ENCODE data around the gene LAIR2.

Gene LAIR2

DNA sequence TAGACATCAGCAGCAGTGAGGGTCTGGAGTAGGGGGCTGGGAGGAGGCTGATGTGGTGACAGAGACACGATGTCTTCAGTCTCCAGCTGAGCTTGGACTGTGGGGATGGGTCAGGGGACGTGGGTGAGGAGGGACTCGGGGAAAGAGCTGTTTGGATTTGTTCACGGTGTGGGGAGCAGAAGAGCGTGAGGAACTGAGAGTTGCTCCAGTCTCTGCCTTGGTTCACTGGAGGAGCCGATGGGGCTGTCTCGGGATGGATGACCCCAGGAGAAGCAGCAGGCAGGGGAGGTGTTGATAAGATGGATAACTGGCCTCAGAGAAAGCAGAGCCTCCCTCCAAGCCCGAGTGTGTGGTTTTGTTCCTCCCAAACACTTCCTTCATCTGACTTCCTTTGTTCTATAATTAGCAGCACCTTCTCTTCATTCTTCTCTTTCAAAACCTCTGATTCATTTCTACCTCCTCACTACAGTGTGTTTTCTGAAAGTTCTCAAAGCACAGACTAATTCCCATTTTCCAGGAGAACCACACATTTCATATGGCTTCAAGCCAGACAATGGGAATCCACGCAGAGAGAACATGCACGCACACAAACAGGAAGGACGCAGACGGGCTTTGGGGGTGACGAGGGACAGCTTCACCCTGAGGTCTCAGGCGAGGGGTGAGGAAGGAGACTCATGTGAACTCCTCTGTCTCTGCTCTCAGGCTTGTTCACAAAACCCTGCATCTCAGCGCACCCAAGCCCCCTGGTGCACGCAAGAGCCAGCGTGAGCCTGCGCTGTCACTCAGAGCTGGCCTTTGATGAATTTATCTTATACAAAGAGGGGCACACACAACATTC lies 18.6 kb downstream of the LAIR2 start:
- no peak overlapping the region for H3K4me3 ChIP-seq (ENCODE audit: low read length)

DNA sequence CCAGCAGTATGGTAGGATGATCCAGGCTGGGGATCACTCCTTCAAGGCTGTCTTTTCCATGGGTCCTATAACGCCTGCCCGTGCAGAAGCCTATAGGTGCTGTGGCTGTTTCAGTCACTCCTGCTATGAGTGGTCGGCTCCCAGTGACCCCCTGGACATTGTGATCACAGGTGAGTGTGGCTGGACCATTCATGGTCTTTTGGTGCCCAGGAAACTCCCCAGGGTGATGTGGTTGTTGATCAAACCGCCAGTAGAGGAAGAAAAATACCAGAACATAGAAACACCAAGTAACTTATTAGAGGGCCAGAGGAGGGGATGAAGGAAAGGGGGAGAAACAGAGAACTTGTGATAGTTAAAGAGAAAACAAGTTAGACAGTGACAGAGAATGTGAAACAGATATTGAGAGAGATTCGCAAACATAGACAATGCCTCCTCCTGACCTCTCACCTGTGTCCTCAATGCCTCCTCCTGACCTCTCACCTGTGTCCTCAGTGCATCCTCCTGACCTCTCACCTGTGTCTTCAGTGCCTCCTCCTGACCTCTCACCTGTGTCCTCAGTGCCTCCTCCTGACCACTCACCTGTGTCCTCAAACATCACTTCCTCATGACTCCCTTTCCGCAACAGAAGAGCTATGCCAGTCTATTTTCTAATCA lies 19.4 kb downstream of the LAIR2 start:
- H3F3A ChIP-seq (ENCODE audit: insufficient read depth, low read length): no peaks in the 10 kb centered on the region
- TF ChIP-seq EZH2phosphoT487 (IDR thresholded peaks at IDR 0.05; ENCODE audit: low read length) (no peak), EZH2 (optimal IDR thresholded peaks at IDR 0.05; ENCODE audit: low read depth, low read length) (no peak)
- TF ChIP-seq, protein P1, sequence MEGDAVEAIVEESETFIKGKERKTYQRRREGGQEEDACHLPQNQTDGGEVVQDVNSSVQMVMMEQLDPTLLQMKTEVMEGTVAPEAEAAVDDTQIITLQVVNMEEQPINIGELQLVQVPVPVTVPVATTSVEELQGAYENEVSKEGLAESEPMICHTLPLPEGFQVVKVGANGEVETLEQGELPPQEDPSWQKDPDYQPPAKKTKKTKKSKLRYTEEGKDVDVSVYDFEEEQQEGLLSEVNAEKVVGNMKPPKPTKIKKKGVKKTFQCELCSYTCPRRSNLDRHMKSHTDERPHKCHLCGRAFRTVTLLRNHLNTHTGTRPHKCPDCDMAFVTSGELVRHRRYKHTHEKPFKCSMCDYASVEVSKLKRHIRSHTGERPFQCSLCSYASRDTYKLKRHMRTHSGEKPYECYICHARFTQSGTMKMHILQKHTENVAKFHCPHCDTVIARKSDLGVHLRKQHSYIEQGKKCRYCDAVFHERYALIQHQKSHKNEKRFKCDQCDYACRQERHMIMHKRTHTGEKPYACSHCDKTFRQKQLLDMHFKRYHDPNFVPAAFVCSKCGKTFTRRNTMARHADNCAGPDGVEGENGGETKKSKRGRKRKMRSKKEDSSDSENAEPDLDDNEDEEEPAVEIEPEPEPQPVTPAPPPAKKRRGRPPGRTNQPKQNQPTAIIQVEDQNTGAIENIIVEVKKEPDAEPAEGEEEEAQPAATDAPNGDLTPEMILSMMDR (IDR thresholded peaks at IDR 0.05; ENCODE audit: low read length): no peak
- H3K36me3 ChIP-seq (replicated peaks; ENCODE audit: insufficient read depth, low read length): no peaks in the 10 kb centered on the region
- H3K4me2 ChIP-seq (ENCODE audit: low read depth, low read length): no peak overlapping the region
- H3K4me1 ChIP-seq (ENCODE audit: low read length): 0 out of 2 replicates have a peak, but pooled peaks cover 3% of the 10 kb centered on the region
- H3K9ac ChIP-seq (ENCODE audit: low read length): no peak overlapping the region
- no peak overlapping the region for H3K27ac ChIP-seq (ENCODE audit: low read length)
- no peaks in the 10 kb centered on the region for H3K9me2 ChIP-seq (replicated peaks; ENCODE audit: insufficient read depth, low read length)
- no peaks in the 10 kb centered on the region for H3K9me3 ChIP-seq (replicated peaks; ENCODE audit: insufficient read depth, low read length)
- H3K4me3 ChIP-seq (ENCODE audit: low read length): no peak overlapping the region
- H4K20me1 ChIP-seq (ENCODE audit: insufficient read depth, low read length): no peaks in the 10 kb centered on the region
- H3K27me3 ChIP-seq (replicated peaks; ENCODE audit: insufficient read depth, low read length): peaks cover 75% of the 10 kb centered on the region
- no peak overlapping the region for H2AFZ ChIP-seq (ENCODE audit: low read length)
- DNase-seq: no peak
- H3K79me2 ChIP-seq (ENCODE audit: low read length): no peaks in the 10 kb centered on the region

More for the DNA sequence above, 18.6 kb downstream of the LAIR2 start:
- Histone ChIP-seq H4K20me1 (ENCODE audit: insufficient read depth, low read length) (no peaks in the 10 kb centered on the region), H3K9me3 (replicated peaks; ENCODE audit: insufficient read depth, low read length) (no peaks in the 10 kb centered on the region), H3K9ac (ENCODE audit: low read length) (no peak overlapping the region), H3K27me3 (replicated peaks; ENCODE audit: insufficient read depth, low read length) (peaks cover 70% of the 10 kb centered on the region), H3K4me2 (ENCODE audit: low read depth, low read length) (no peak overlapping the region), H3K36me3 (replicated peaks; ENCODE audit: insufficient read depth, low read length) (no peaks in the 10 kb centered on the region), H2AFZ (ENCODE audit: low read length) (no peak overlapping the region), H3K79me2 (ENCODE audit: low read length) (no peaks in the 10 kb centered on the region), H3K9me2 (replicated peaks; ENCODE audit: insufficient read depth, low read length) (no peaks in the 10 kb centered on the region), H3F3A (ENCODE audit: insufficient read depth, low read length) (no peaks in the 10 kb centered on the region), H3K4me1 (ENCODE audit: low read length) (0 out of 2 replicates have a peak, but pooled peaks cover 3% of the 10 kb centered on the region), H3K27ac (ENCODE audit: low read length) (no peak overlapping the region)
- no peak for DNase-seq
- TF ChIP-seq EZH2phosphoT487 (IDR thresholded peaks at IDR 0.05; ENCODE audit: low read length): no peak
- no peak for TF ChIP-seq EZH2 (optimal IDR thresholded peaks at IDR 0.05; ENCODE audit: low read depth, low read length)
- TF ChIP-seq, protein P1 (IDR thresholded peaks at IDR 0.05; ENCODE audit: low read length): no peak

DNA sequence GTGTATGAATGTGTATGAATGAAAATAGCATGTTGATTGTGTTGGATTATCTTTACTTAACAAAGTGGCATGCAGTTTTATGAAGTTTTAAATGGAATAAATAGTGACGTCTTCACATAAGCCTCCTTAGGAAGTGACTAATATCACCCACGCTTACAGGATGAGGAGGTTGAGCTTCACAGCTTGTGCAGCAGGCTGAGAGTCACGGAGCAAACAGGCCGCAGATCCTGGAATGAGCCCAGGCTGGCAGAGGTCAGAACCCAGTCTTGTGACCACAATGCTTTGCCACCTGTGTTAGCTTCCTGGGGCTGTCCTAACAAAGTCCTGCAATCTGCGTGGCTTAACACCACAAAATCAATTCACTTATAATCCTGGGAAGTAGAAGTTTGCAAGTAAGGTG lies 20.8 kb downstream of the LAIR2 start:
- no peak overlapping the region for H3K4me3 ChIP-seq (ENCODE audit: low read length)
- no peaks in the 10 kb centered on the region for H3F3A ChIP-seq (ENCODE audit: insufficient read depth, low read length)
- no peaks in the 10 kb centered on the region for H3K36me3 ChIP-seq (replicated peaks; ENCODE audit: insufficient read depth, low read length)
- H3K79me2 ChIP-seq (ENCODE audit: low read length): no peaks in the 10 kb centered on the region
- no peak for DNase-seq
- peaks cover 84% of the 10 kb centered on the region for H3K27me3 ChIP-seq (replicated peaks; ENCODE audit: insufficient read depth, low read length)
- TF ChIP-seq, protein P1 (IDR thresholded peaks at IDR 0.05; ENCODE audit: low read length): no peak
- TF ChIP-seq EZH2phosphoT487 (IDR thresholded peaks at IDR 0.05; ENCODE audit: low read length): no peak
- TF ChIP-seq EZH2 (optimal IDR thresholded peaks at IDR 0.05; ENCODE audit: low read depth, low read length): no peak
- H2AFZ ChIP-seq (ENCODE audit: low read length): no peak overlapping the region
- 0 out of 2 replicates have a peak, but pooled peaks cover 3% of the 10 kb centered on the region for H3K4me1 ChIP-seq (ENCODE audit: low read length)
- H3K9ac ChIP-seq (ENCODE audit: low read length): no peak overlapping the region
- H4K20me1 ChIP-seq (ENCODE audit: insufficient read depth, low read length): no peaks in the 10 kb centered on the region
- no peak overlapping the region for H3K27ac ChIP-seq (ENCODE audit: low read length)
- no peak overlapping the region for H3K4me2 ChIP-seq (ENCODE audit: low read depth, low read length)
- H3K9me2 ChIP-seq (replicated peaks; ENCODE audit: insufficient read depth, low read length): no peaks in the 10 kb centered on the region
- no peaks in the 10 kb centered on the region for H3K9me3 ChIP-seq (replicated peaks; ENCODE audit: insufficient read depth, low read length)
